IMR-90 (cell line): ENCODE data around the gene GOLGA8K. TPM values are rescaled to one million over a fixed set of nuclear protein-coding genes. Genes with fewer than 3 reads are reported as not detected.
"Not testable (repeated sequence)": the region's sequence is repeated elsewhere in the genome, so short reads cannot be mapped to it uniquely, and the experiment has no call there.

ENCODE experiments used
- ATAC-seq: fragments of 200-7000 bp; cut with Tn5 transposase; 2 replicates; pipeline ENCODE4 v1.9.1; 2020; ENCODE audit warnings: low read depth, mild to moderate bottlenecking, moderate library complexity
- BruUV-seq: library from RNA; stranded (reverse); fragments of 400-500 nt; replicated peaks from 2 replicates; lab custom pipeline; 2021; lab: Mats Ljungman, UMichigan
- CTCF ChIA-PET: fragments of 300-600 bp; formaldehyde crosslinking; extraction: SDS; loops from one replicate; lab custom pipeline; 2021; ENCODE audit warnings: antibody characterized with exemption; lab: Yijun Ruan, JAX
- POLR2A ChIA-PET: fragments of 300-600 bp; sonication (Branson Sonifier 250); formaldehyde crosslinking; loops from one replicate; lab custom pipeline; 2022; ENCODE audit warnings: antibody characterized with exemption; ENCODE audit not compliant: unreplicated experiment; lab: Charles Lee
- DNase-seq: peaks from one replicate; pipeline ENCODE4 v3.0.0; 2013
- H2AFZ ChIP-seq: replicated peaks from 2 replicates; pipeline ENCODE3; 2013; ENCODE audit warnings: low read length, mild to moderate bottlenecking; ENCODE audit not compliant: poor library complexity
- H2AK5ac ChIP-seq: 2 replicates; pipeline ENCODE4 v1.6.1; 2013; ENCODE audit warnings: low read depth, low read length, inconsistent platforms
- H2AK9ac ChIP-seq: replicated peaks from 2 replicates; pipeline ENCODE3; 2013; ENCODE audit warnings: mild to moderate bottlenecking, low read depth, low read length, moderate library complexity; ENCODE audit not compliant: poor library complexity
- H2BK120ac ChIP-seq: 2 replicates; pipeline ENCODE4 v1.6.1; 2013; ENCODE audit warnings: low read depth, low read length, inconsistent platforms
- H2BK15ac ChIP-seq: 3 replicates; pipeline ENCODE4 v1.6.1; 2013; ENCODE audit warnings: low read depth, low read length, inconsistent platforms
- H2BK20ac ChIP-seq: 2 replicates; pipeline ENCODE4 v1.6.1; 2013; ENCODE audit warnings: low read depth, mild to moderate bottlenecking, inconsistent platforms, low read length, moderate library complexity
- H2BK5ac ChIP-seq: 2 replicates; pipeline ENCODE4 v1.6.1; 2013; ENCODE audit warnings: mild to moderate bottlenecking, low read depth, low read length, inconsistent platforms; ENCODE audit not compliant: poor library complexity, severe bottlenecking
- H3K14ac ChIP-seq: replicated peaks from 2 replicates; pipeline ENCODE4 v1.6.1; 2013; ENCODE audit warnings: low read depth, low read length, inconsistent platforms
- H3K18ac ChIP-seq: 2 replicates; pipeline ENCODE4 v1.6.1; 2013; ENCODE audit warnings: low read depth, low read length, control low read depth
- H3K23ac ChIP-seq: 2 replicates; pipeline ENCODE4 v1.6.1; 2013; ENCODE audit warnings: low read depth, low read length, inconsistent platforms
- H3K27ac ChIP-seq: 2 replicates; pipeline ENCODE4 v1.5.1; 2013; ENCODE audit warnings: mild to moderate bottlenecking, control low read depth, low read length; ENCODE audit not compliant: insufficient read depth
- H3K27me3 ChIP-seq: 2 replicates; pipeline ENCODE4 v1.6.1; 2013; ENCODE audit warnings: low read length; ENCODE audit not compliant: control insufficient read depth, insufficient read depth
- H3K36me3 ChIP-seq: 2 replicates; pipeline ENCODE4 v1.6.1; 2013; ENCODE audit warnings: low read length, mixed read lengths; ENCODE audit not compliant: control insufficient read depth, insufficient read depth
- H3K4ac ChIP-seq: 2 replicates; pipeline ENCODE4 v1.6.1; 2013; ENCODE audit warnings: low read depth, low read length, inconsistent platforms
- H3K4me1 ChIP-seq: 2 replicates; pipeline ENCODE4 v1.6.1; 2013; ENCODE audit warnings: low read length, mixed read lengths; ENCODE audit not compliant: control insufficient read depth, insufficient read depth
- H3K4me2 ChIP-seq: 2 replicates; pipeline ENCODE4 v1.6.1; 2013; ENCODE audit warnings: low read depth, mild to moderate bottlenecking, control low read depth, low read length, moderate library complexity
- H3K4me3 ChIP-seq: 2 replicates; pipeline ENCODE4 v1.5.1; 2013; ENCODE audit warnings: low read depth, mild to moderate bottlenecking, control low read depth, low read length, moderate library complexity; ENCODE audit not compliant: insufficient read depth
- H3K56ac ChIP-seq: 2 replicates; pipeline ENCODE4 v1.6.1; 2013; ENCODE audit warnings: low read length, inconsistent platforms; ENCODE audit not compliant: insufficient read depth; ENCODE audit errors: extremely low read depth
- H3K79me1 ChIP-seq, 2 experiments: 2 replicates each; pipeline ENCODE4 v1.6.1; 2013; ENCODE audit warnings: low read length in 2 of 2, inconsistent platforms in 1 of 2, low read depth in 1 of 2
- H3K9ac ChIP-seq: 2 replicates; pipeline ENCODE4 v1.6.1; 2013; ENCODE audit warnings: low read depth, low read length, control low read depth
- H3K9me1 ChIP-seq: 2 replicates; pipeline ENCODE4 v1.6.1; 2013; ENCODE audit warnings: low read length, inconsistent platforms; ENCODE audit not compliant: insufficient read depth
- H3K9me3 ChIP-seq: 2 replicates; pipeline ENCODE4 v1.6.1; 2013; ENCODE audit warnings: low read length; ENCODE audit not compliant: control insufficient read depth, insufficient read depth
- H4K20me1 ChIP-seq: 2 replicates; pipeline ENCODE4 v1.6.1; 2013; ENCODE audit warnings: low read length, inconsistent platforms; ENCODE audit not compliant: insufficient read depth
- H4K5ac ChIP-seq: 2 replicates; pipeline ENCODE4 v1.6.1; 2013; ENCODE audit warnings: mild to moderate bottlenecking, low read depth, low read length, control low read depth
- H4K8ac ChIP-seq, 2 experiments: 2 replicates each; pipeline ENCODE4 v1.6.1; 2013; ENCODE audit warnings: low read depth in 2 of 2, low read length in 2 of 2, control low read depth in 1 of 2, inconsistent platforms in 1 of 2
- H4K91ac ChIP-seq: 2 replicates; pipeline ENCODE4 v1.6.1; 2013; ENCODE audit warnings: low read depth, low read length, inconsistent platforms; ENCODE audit not compliant: insufficient read depth
- WGBS, 2 experiments: methylation state at CpG; one replicate each; pipeline versions ENCODE4 v1.1.5 to v1.1.7; 2013; ENCODE audit warnings: missing lambda C conversion rate in 2 of 2; ENCODE audit not compliant: insufficient read length in 1 of 2; ENCODE audit errors: extremely low coverage in 2 of 2; 5-methylcytosine and 5-hydroxymethylcytosine counted together
- dilution Hi-C: fragments of 300-500 bp; cut with HindIII; formaldehyde crosslinking; loops from one replicate; pipeline ENCODE4 v1.14.3; 2018; ENCODE audit warnings: low sequenced_read_pairs; ENCODE audit not compliant: unreplicated experiment
- in situ Hi-C: fragments of 300-500 bp; cut with MboI; formaldehyde crosslinking; loops from 3 replicates; pipeline ENCODE4 v1.14.3; 2019; ENCODE audit warnings: low sequenced_read_pairs, inconsistent platforms, mixed read lengths
- intact Hi-C: fragments of 100-400 bp; cut with micrococcal nuclease; formaldehyde crosslinking; loops from 2 replicates; pipeline ENCODE4 v1.10.0; 2022
- polyA plus RNA-seq, 3 experiments: library from polyadenylated mRNA; depleted of rRNA; stranded (reverse); fragments of >200 nt; gene quantifications; 2 replicates each; pipeline ENCODE4 v1.2.3, GENCODE V29; 2012; ENCODE audit warnings: low replicate concordance in 1 of 3
- total RNA-seq: library from RNA; depleted of rRNA; stranded (reverse); fragments of >200 nt; gene quantifications from 2 replicates; pipeline ENCODE4 v1.2.3, GENCODE V29; 2012

GOLGA8K gene
- total and polyA plus RNA-seq, 2 of the 4 experiments (the other 2 are of a cell fraction), result not detected

DNA sequence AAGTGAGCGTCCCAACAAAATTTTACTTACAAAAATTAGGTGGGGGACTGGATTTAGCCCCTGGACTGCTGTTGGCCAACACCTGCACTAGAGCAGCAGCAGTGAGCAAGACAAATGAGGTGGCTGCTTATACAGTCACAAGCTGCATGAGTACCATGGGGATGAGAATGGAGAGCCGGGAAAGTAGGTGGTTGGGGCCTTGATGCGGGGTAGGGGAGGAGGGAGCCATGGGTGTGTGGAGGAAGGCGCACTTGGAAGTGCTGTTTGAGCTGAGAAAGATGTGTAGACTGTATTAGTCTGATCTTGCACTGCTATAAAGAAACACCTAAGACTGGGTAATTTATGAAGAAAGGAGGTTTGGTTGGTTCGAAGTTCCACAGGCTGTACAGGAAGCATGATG is 31.0 kb downstream of the GOLGA8K start:
- H2BK120ac ChIP-seq, DNase-seq, POLR2A ChIA-PET, H3K14ac ChIP-seq, H4K5ac ChIP-seq, H2AFZ ChIP-seq, H4K91ac ChIP-seq, H3K18ac ChIP-seq, H4K8ac ChIP-seq, H3K27me3 ChIP-seq, H3K23ac ChIP-seq, H3K4me3 ChIP-seq, H4K20me1 ChIP-seq, ATAC-seq, H3K36me3 ChIP-seq, H3K9me3 ChIP-seq, dilution Hi-C loops, H3K9me1 ChIP-seq, H3K27ac ChIP-seq, H2BK20ac ChIP-seq, in situ Hi-C loops, H2AK9ac ChIP-seq, BruUV-seq, intact Hi-C loops, H2BK15ac ChIP-seq, H3K56ac ChIP-seq, H3K9ac ChIP-seq, H3K4ac ChIP-seq, H3K4me2 ChIP-seq, H2BK5ac ChIP-seq, H3K4me1 ChIP-seq, H2AK5ac ChIP-seq, CTCF ChIA-PET, H3K79me1 ChIP-seq: not testable (repeated sequence)
- no CpG with 5 or more reads among the region's 5 CpGs for WGBS, 2 experiments

DNA sequence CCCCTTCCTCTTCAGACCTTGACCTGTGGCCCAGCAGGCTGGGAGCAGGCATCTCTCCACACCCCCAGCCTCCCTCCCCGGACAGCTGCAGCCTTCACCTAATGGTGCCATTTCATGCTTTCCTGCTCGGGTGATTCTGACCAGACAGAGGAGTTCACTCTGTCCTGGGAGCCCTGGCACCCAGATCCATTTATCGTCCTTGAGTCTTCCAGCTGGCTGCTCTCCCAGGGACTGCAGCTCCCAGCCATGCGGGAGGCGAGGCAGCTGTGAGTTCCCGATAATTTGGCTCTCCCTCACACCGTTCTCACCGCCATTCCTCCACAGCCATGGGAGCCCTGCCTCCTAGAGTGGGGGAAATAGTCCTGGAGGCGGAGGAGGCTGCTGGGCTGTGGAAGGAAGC is 32.6 kb downstream of the GOLGA8K start:
- H3K18ac ChIP-seq, H3K79me1 ChIP-seq, H4K8ac ChIP-seq, H3K4me2 ChIP-seq, H3K27me3 ChIP-seq, H2BK20ac ChIP-seq, H3K4ac ChIP-seq, intact Hi-C loops, H3K56ac ChIP-seq, H4K5ac ChIP-seq, H2BK120ac ChIP-seq, dilution Hi-C loops, H3K9me3 ChIP-seq, H2BK15ac ChIP-seq, DNase-seq, H4K20me1 ChIP-seq, H2AFZ ChIP-seq, CTCF ChIA-PET, H3K23ac ChIP-seq, POLR2A ChIA-PET, H3K4me1 ChIP-seq, H3K27ac ChIP-seq, H4K91ac ChIP-seq, ATAC-seq, BruUV-seq, H3K9ac ChIP-seq, H3K36me3 ChIP-seq, in situ Hi-C loops, H2AK9ac ChIP-seq, H3K9me1 ChIP-seq, H3K4me3 ChIP-seq, H2AK5ac ChIP-seq, H2BK5ac ChIP-seq, H3K14ac ChIP-seq: not testable (repeated sequence)
- WGBS, 2 experiments, result no CpG with 5 or more reads among the region's 9 CpGs
